Measurements from ENCODE around the gene KRT3.

DNA sequence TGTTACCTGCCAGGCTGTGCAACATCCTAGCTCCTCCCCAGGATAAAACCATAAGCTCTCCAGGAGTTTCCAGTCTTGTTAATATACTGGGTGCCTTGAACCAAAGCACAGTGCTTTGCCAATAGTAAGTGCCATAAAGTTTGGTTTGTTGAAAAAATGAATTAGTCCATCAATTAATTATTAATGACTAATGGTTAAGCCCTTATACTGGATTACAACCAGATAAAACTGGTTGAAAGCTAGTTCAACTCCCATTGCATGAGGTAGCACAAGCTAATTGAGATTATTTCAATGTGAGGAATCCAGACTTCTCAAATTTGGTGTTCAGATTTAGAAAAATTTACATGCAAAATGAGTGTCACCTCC is 1.6 kb upstream of the KRT3 start:
- TF ChIP-seq, protein P1, sequence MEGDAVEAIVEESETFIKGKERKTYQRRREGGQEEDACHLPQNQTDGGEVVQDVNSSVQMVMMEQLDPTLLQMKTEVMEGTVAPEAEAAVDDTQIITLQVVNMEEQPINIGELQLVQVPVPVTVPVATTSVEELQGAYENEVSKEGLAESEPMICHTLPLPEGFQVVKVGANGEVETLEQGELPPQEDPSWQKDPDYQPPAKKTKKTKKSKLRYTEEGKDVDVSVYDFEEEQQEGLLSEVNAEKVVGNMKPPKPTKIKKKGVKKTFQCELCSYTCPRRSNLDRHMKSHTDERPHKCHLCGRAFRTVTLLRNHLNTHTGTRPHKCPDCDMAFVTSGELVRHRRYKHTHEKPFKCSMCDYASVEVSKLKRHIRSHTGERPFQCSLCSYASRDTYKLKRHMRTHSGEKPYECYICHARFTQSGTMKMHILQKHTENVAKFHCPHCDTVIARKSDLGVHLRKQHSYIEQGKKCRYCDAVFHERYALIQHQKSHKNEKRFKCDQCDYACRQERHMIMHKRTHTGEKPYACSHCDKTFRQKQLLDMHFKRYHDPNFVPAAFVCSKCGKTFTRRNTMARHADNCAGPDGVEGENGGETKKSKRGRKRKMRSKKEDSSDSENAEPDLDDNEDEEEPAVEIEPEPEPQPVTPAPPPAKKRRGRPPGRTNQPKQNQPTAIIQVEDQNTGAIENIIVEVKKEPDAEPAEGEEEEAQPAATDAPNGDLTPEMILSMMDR (IDR thresholded peaks at IDR 0.05 in 8 of 11, conservative IDR thresholded peaks at IDR 0.05 in 3 of 11): no peak
- no peak for TF ChIP-seq POLR2AphosphoS5 (IDR thresholded peaks at IDR 0.05)
- TF ChIP-seq POLR2A (IDR thresholded peaks at IDR 0.05): no peak

All from spleen (tissue), 7 donors.